ENCODE results near the gene LYZL1.
"Not testable (repeated sequence)": the region's sequence is repeated elsewhere in the genome, so short reads cannot be mapped to it uniquely, and the experiment has no call there.

LYZL1 gene

GRCh38 chr10:29337526-29337925 lies 48.7 kb downstream of the LYZL1 start:
- DNase-seq: not testable (repeated sequence)

GRCh38 chr10:29343607-29344038 lies 54.8 kb downstream of the LYZL1 start:
- DNase-seq: no peak

GRCh38 chr10:29344073-29344820 lies 55.4 kb downstream of the LYZL1 start:
- DNase-seq: no peak

GRCh38 chr10:29345144-29345909 lies 56.5 kb downstream of the LYZL1 start:
- DNase-seq: no peak

GRCh38 chr10:29345910-29346209 lies 57.0 kb downstream of the LYZL1 start:
- DNase-seq: no peak

- no peak for DNase-seq
Measured at GRCh38 chr10:29346296-29347001, 57.6 kb downstream of the LYZL1 start.

- DNase-seq: no peak
Measured at GRCh38 chr10:29348836-29349235, 60.0 kb downstream of the LYZL1 start.

GRCh38 chr10:29353305-29353704 lies 64.4 kb downstream of the LYZL1 start:
- DNase-seq: no peak

GRCh38 chr10:29353887-29354561 lies 65.2 kb downstream of the LYZL1 start:
- no peak for DNase-seq

- no peak for DNase-seq
Measured at GRCh38 chr10:29355411-29355991, 66.6 kb downstream of the LYZL1 start.

- no peak for DNase-seq
Measured at GRCh38 chr10:29356931-29357330, 68.1 kb downstream of the LYZL1 start.

- DNase-seq: no peak
Measured at GRCh38 chr10:29358010-29358616, 69.2 kb downstream of the LYZL1 start.

- not testable (repeated sequence) for DNase-seq
Measured at GRCh38 chr10:29360215-29360853, 71.5 kb downstream of the LYZL1 start.
